Choroid plexus epithelial cell (primary cell): ENCODE measurements around the gene MYOZ2.

Experiments
- DNase-seq: peaks from one replicate; pipeline ENCODE4 v3.0.0-alpha.2; 2010; ENCODE audit warnings: low read depth
- H3K4me3 ChIP-seq: 2 replicates; pipeline ENCODE4 v1.5.1; 2011; ENCODE audit warnings: low read depth, mild to moderate bottlenecking, control low read depth, low read length, moderate library complexity
- CTCF ChIP-seq: conservative IDR thresholded peaks from 2 replicates; pipeline ENCODE4 v1.5.1; 2011; ENCODE audit warnings: low read depth, mild to moderate bottlenecking, control low read depth, inconsistent platforms, low read length, moderate library complexity

Gene MYOZ2

GRCh38 chr4:119110121-119110520 lies 25.5 kb upstream of the MYOZ2 start:
- no peak for DNase-seq
- H3K4me3 ChIP-seq, result no peak overlapping the region
- no peak for TF ChIP-seq CTCF

- no peak for TF ChIP-seq CTCF
- DNase-seq, result no peak
- H3K4me3 ChIP-seq, result no peak overlapping the region
Measured at GRCh38 chr4:119111296-119111695, 24.3 kb upstream of the MYOZ2 start.

DNA sequence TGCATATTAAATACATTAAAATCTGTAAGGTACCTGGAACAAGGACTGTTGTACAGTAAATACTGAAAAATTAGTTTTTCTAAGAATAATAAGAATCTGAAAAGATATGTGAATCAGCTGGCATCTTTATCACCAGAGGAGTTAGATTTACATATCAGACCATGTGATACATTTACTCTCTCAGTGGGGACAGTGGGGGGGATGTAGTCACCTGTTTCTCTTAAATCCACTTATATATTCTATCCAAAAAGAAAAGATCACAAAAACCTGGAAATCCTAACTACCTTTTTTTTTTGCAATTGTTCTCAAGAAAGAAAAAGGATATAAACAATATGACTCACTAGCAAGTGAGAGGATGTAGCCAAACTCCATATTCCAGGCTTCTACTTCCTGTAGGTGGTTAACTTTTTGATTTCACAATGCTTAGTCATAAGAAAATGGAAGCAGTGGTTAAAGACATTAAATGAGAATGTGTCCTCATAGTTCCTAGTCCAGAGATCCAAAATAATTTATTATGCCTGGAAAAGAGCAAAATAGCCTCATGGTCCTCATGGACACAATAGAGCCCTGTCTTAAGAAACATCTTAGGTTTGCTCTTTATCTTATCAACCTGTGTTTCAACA lies 22.5 kb upstream of the MYOZ2 start:
- H3K4me3 ChIP-seq, result no peak overlapping the region
- DNase-seq, result peak; percentile 94
- TF ChIP-seq CTCF, result no peak

GRCh38 chr4:119116021-119116420 lies 19.6 kb upstream of the MYOZ2 start:
- DNase-seq, result no peak
- TF ChIP-seq CTCF, result no peak

GRCh38 chr4:119116925-119117900 lies 18.4 kb upstream of the MYOZ2 start:
- no peak overlapping the region for H3K4me3 ChIP-seq
- peak; percentile 41 for DNase-seq
- TF ChIP-seq CTCF, result no peak

More at GRCh38 chr4:119116021-119116420, 19.6 kb upstream of the MYOZ2 start:
- no peak overlapping the region for H3K4me3 ChIP-seq

DNA sequence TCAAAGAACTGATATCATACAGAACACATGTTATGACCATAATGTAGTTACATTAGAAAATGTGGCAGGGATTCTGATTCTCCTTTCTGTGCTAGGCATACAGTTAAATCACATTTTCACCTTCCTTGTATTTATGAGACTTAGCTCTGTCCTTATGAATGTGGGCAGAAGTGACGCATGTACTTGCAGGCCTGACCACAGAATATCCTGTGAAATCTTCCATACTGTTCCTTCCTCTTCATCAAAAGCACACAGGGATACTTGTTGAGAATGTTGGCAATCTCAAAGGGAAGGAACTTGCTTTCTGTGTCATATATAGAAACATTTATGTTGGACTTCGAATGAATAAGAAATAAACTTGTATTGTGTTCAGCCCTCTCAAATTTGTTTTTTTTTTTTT lies 17.2 kb upstream of the MYOZ2 start:
- peak; percentile 63 for DNase-seq
- no peak overlapping the region for H3K4me3 ChIP-seq
- TF ChIP-seq CTCF, result no peak

- DNase-seq, result peak; percentile 58
- TF ChIP-seq CTCF, result no peak
- H3K4me3 ChIP-seq, result no peak overlapping the region
Measured at GRCh38 chr4:119124352-119124751, 11.3 kb upstream of the MYOZ2 start.
